Renal pelvis (tissue), 12 donors: ENCODE measurements around the gene MMD. TPM values are rescaled to one million over a fixed set of nuclear protein-coding genes. Genes with fewer than 3 reads are reported as not detected.
A peak's percentile ranks its signal among the peaks of the same experiment; 100 is the strongest.
"Not testable (repeated sequence)": the region's sequence is repeated elsewhere in the genome, so short reads cannot be mapped to it uniquely, and the experiment has no call there.

Source experiments
- DNase-seq: peaks from one replicate; pipeline ENCODE4 v3.0.0-alpha.2; 2013
- long read RNA-seq, 16 experiments: transcript quantifications; one replicate each; lab custom pipeline, GENCODE V29; 2026
- polyA plus RNA-seq, 3 donors: library from polyadenylated mRNA; unstranded; fragments of 120-200 nt; gene quantifications; one replicate each; pipeline ENCODE4 v1.2.1, GENCODE V29; 2013; ENCODE audit not compliant: insufficient read length in 3 of 3

MMD gene
- 10 to 100 TPM; 18.0 to 20.8 (median 18.9) TPM for polyA plus RNA-seq
- long read RNA-seq, donor 1, transcript MMD-201 (7 exons, 2,735 nt): major isoform, 7 of 8 reads
- long read RNA-seq, donor 1, partial matches to known transcripts: 0 of 8 reads
- long read RNA-seq, donor 1, other reads (novel, unspliced or antisense): 0 of 8 reads
- long read RNA-seq, donor 2, transcript MMD-201 (7 exons, 2,735 nt): major isoform, 6 of 13 reads
- long read RNA-seq, donor 2, partial matches to known transcripts: 6 of 13 reads
- long read RNA-seq, donor 2, other reads (novel, unspliced or antisense): 0 of 13 reads
- long read RNA-seq, donor 3, transcript MMD-201 (7 exons, 2,735 nt): major isoform, 7 of 9 reads
- long read RNA-seq, donor 3, partial matches to known transcripts: 0 of 9 reads
- long read RNA-seq, donor 3, other reads (novel, unspliced or antisense): 0 of 9 reads
- long read RNA-seq, donor 4, partial matches to known transcripts: 0 of 2 reads
- long read RNA-seq, donor 4, other reads (novel, unspliced or antisense): 0 of 2 reads
- long read RNA-seq, donor 5, partial matches to known transcripts: 0 of 4 reads
- long read RNA-seq, donor 5, other reads (novel, unspliced or antisense): 0 of 4 reads
- long read RNA-seq, donor 6, transcript MMD-201 (7 exons, 2,735 nt): major isoform, 8 of 10 reads
- long read RNA-seq, donor 6, partial matches to known transcripts: 0 of 10 reads
- long read RNA-seq, donor 6, other reads (novel, unspliced or antisense): 0 of 10 reads
- long read RNA-seq, donor 7, transcript MMD-201 (7 exons, 2,735 nt): major isoform, 9 of 9 reads
- long read RNA-seq, donor 7, partial matches to known transcripts: 0 of 9 reads
- long read RNA-seq, donor 7, other reads (novel, unspliced or antisense): 0 of 9 reads
- long read RNA-seq, donor 8, partial matches to known transcripts: 0 of 4 reads
- long read RNA-seq, donor 8, other reads (novel, unspliced or antisense): 0 of 4 reads
- long read RNA-seq, donor 9, transcript MMD-201 (7 exons, 2,735 nt): major isoform, 8 of 8 reads
- long read RNA-seq, donor 9, partial matches to known transcripts: 0 of 8 reads
- long read RNA-seq, donor 9, other reads (novel, unspliced or antisense): 0 of 8 reads
- long read RNA-seq, donor 10, partial matches to known transcripts: 0 of 3 reads
- long read RNA-seq, donor 10, other reads (novel, unspliced or antisense): 0 of 3 reads
- long read RNA-seq, donor 11, transcript MMD-201 (7 exons, 2,735 nt): major isoform, 6 of 6 reads
- long read RNA-seq, donor 11, partial matches to known transcripts: 0 of 6 reads
- long read RNA-seq, donor 11, other reads (novel, unspliced or antisense): 0 of 6 reads
- long read RNA-seq, donor 12, transcript MMD-201 (7 exons, 2,735 nt): major isoform, 9 of 9 reads
- long read RNA-seq, donor 12, partial matches to known transcripts: 0 of 9 reads
- long read RNA-seq, donor 12, other reads (novel, unspliced or antisense): 0 of 9 reads
- long read RNA-seq, donor 13, transcript MMD-201 (7 exons, 2,735 nt): major isoform, 7 of 9 reads
- long read RNA-seq, donor 13, partial matches to known transcripts: 0 of 9 reads
- long read RNA-seq, donor 13, other reads (novel, unspliced or antisense): 0 of 9 reads
- long read RNA-seq, donor 14: 0 reads
- long read RNA-seq, donor 15: 0 reads
- long read RNA-seq, donor 16, partial matches to known transcripts: 5 of 9 reads
- long read RNA-seq, donor 16, other reads (novel, unspliced or antisense): 0 of 9 reads

GRCh38 chr17:55421179-55421934 lies at the start of gene MMD:
Gene MMD, minus strand, starts transcription at chr17:55421835. Its CDS starts 140 bp downstream, at chr17:55421695.
- no peak for DNase-seq

GRCh38 chr17:55466671-55467070 lies 45.0 kb upstream of the MMD start:
- no peak for DNase-seq

GRCh38 chr17:55465771-55466170 lies 44.1 kb upstream of the MMD start:
- DNase-seq: not testable (repeated sequence)

GRCh38 chr17:55463600-55463999 lies 42.0 kb upstream of the MMD start:
- no peak for DNase-seq

- no peak for DNase-seq
Measured at GRCh38 chr17:55462711-55463110, 41.1 kb upstream of the MMD start.

- DNase-seq: no peak
Measured at GRCh38 chr17:55462234-55462633, 40.6 kb upstream of the MMD start.

GRCh38 chr17:55458978-55459377 lies 37.3 kb upstream of the MMD start:
- no peak for DNase-seq

GRCh38 chr17:55458287-55458900 lies 36.8 kb upstream of the MMD start:
- no peak for DNase-seq

- no peak for DNase-seq
Measured at GRCh38 chr17:55456307-55457240, 34.9 kb upstream of the MMD start.

- DNase-seq: no peak
Measured at GRCh38 chr17:55454906-55455474, 33.4 kb upstream of the MMD start.

- no peak for DNase-seq
Measured at GRCh38 chr17:55453839-55454557, 32.4 kb upstream of the MMD start.

- DNase-seq: no peak
Measured at GRCh38 chr17:55452139-55452790, 30.6 kb upstream of the MMD start.

- no peak for DNase-seq
Measured at GRCh38 chr17:55451758-55452138, 30.1 kb upstream of the MMD start.

- DNase-seq: peak; percentile 57
Measured at GRCh38 chr17:55451203-55451641, 29.6 kb upstream of the MMD start.

- no peak for DNase-seq
Measured at GRCh38 chr17:55450232-55450825, 28.7 kb upstream of the MMD start.

- no peak for DNase-seq
Measured at GRCh38 chr17:55448681-55449080, 27.0 kb upstream of the MMD start.
